ENCODE measurements around the gene HSPA4. TPM values are rescaled to one million over a fixed set of nuclear protein-coding genes. Genes with fewer than 3 reads are reported as not detected.

The HSPA4 gene
- polyA plus RNA-seq, 1 donor from 2014 or later, result 75.9 TPM

- Histone ChIP-seq H2AFZ (ENCODE audit: low read depth, low read length) (no peak overlapping the region), H3K4me3 (ENCODE audit: low read length) (no peak overlapping the region), H3K9ac (ENCODE audit: low read length) (no peak overlapping the region), H3K4me2 (ENCODE audit: low read length) (no peak overlapping the region), H3K9me2 (ENCODE audit: insufficient read depth, low read length) (no peaks in the 10 kb centered on the region), H3K79me2 (replicated peaks; ENCODE audit: insufficient read depth, low read length) (no peaks in the 10 kb centered on the region), H3K36me3 (ENCODE audit: insufficient read depth, low read length) (no peaks in the 10 kb centered on the region), H3K9me3 (ENCODE audit: low read length) (no peaks in the 10 kb centered on the region), H3K27ac (ENCODE audit: low read length) (no peak overlapping the region), H3K27me3 (ENCODE audit: insufficient read depth, low read depth, low read length) (no peaks in the 10 kb centered on the region), H4K20me1 (ENCODE audit: insufficient read depth) (no peaks in the 10 kb centered on the region), H3F3A (ENCODE audit: insufficient read depth, low read length, poor library complexity, severe bottlenecking) (no peaks in the 10 kb centered on the region)
- TF ChIP-seq REST (IDR thresholded peaks at IDR 0.05; ENCODE audit: borderline replicate concordance) (no peak), TAF1 (IDR thresholded peaks at IDR 0.05; ENCODE audit: low read depth) (no peak)
Measured at GRCh38 chr5:133117912-133118445, 66.2 kb downstream of the HSPA4 start.

- no peaks in the 10 kb centered on the region for H3K9me3 ChIP-seq (ENCODE audit: low read length)
- no peak overlapping the region for H3K9ac ChIP-seq (ENCODE audit: low read length)
- no peaks in the 10 kb centered on the region for H4K20me1 ChIP-seq (ENCODE audit: insufficient read depth)
- no peak for TF ChIP-seq REST (IDR thresholded peaks at IDR 0.05; ENCODE audit: borderline replicate concordance)
- no peak for TF ChIP-seq SMC3 (conservative IDR thresholded peaks at IDR 0.05; ENCODE audit: poor library complexity)
- TF ChIP-seq MXI1 (conservative IDR thresholded peaks at IDR 0.05; ENCODE audit: poor library complexity, severe bottlenecking), result no peak
- no peak for TF ChIP-seq TAF1 (IDR thresholded peaks at IDR 0.05; ENCODE audit: low read depth)
- TF ChIP-seq RAD21 (conservative IDR thresholded peaks at IDR 0.05), result no peak
- no peak for TF ChIP-seq EZH2 (IDR thresholded peaks at IDR 0.05; ENCODE audit: borderline replicate concordance, insufficient read depth, low read length, poor library complexity, severe bottlenecking)
- no peak for TF ChIP-seq EP300 (conservative IDR thresholded peaks at IDR 0.05; ENCODE audit: poor library complexity, severe bottlenecking)
- TF ChIP-seq POLR2AphosphoS5 (IDR thresholded peaks at IDR 0.05), result no peak
- TF ChIP-seq CTCF (IDR thresholded peaks at IDR 0.05; ENCODE audit: poor library complexity, severe bottlenecking), result no peak
- no peak overlapping the region for H2AFZ ChIP-seq (ENCODE audit: low read depth, low read length)
- H3K79me2 ChIP-seq (replicated peaks; ENCODE audit: insufficient read depth, low read length), result no peaks in the 10 kb centered on the region
- H3K4me2 ChIP-seq (ENCODE audit: low read length), result no peak overlapping the region
- no peaks in the 10 kb centered on the region for H3K36me3 ChIP-seq (ENCODE audit: insufficient read depth, low read length)
- H3K9me2 ChIP-seq (ENCODE audit: insufficient read depth, low read length), result no peaks in the 10 kb centered on the region
- no peak overlapping the region for H3K4me3 ChIP-seq (ENCODE audit: low read length)
- H3F3A ChIP-seq (ENCODE audit: insufficient read depth, low read length, poor library complexity, severe bottlenecking), result no peaks in the 10 kb centered on the region
- no peak overlapping the region for H3K27ac ChIP-seq (ENCODE audit: low read length)
- no peaks in the 10 kb centered on the region for H3K27me3 ChIP-seq (ENCODE audit: insufficient read depth, low read depth, low read length)
Measured at GRCh38 chr5:133118741-133119140, 66.9 kb downstream of the HSPA4 start.

Measured in neural cell (in vitro differentiated cells).